NCI-H748 treated with DMSO at 0.1 percent for 48 hours (cell line): Measurements from ENCODE around the gene ARSI.
A peak's percentile ranks its signal among the peaks of the same experiment; 100 is the strongest.

Experiments
- DNase-seq: peaks from one replicate; lab custom pipeline; 2025; lab: John Stamatoyannopoulos, UW

Gene ARSI

GRCh38 chr5:150302301-150303069 is at the start of gene ARSI:
Gene ARSI, minus strand, starts transcription at chr5:150302905. Its CDS starts 532 bp downstream, at chr5:150302373.
- DNase-seq: no peak

- no peak for DNase-seq
Observed at GRCh38 chr5:150350524-150351344, 48.0 kb upstream of the ARSI start.

GRCh38 chr5:150349681-150350275 is 47.1 kb upstream of the ARSI start:
- DNase-seq: no peak

- no peak for DNase-seq
Observed at GRCh38 chr5:150347451-150347850, 44.7 kb upstream of the ARSI start.

- no peak for DNase-seq
Observed at GRCh38 chr5:150347003-150347402, 44.3 kb upstream of the ARSI start.

GRCh38 chr5:150346592-150346991 is 43.9 kb upstream of the ARSI start:
- no peak for DNase-seq

GRCh38 chr5:150345716-150346115 is 43.0 kb upstream of the ARSI start:
- DNase-seq: peak; percentile 2

- DNase-seq: no peak
Observed at GRCh38 chr5:150343994-150344631, 41.4 kb upstream of the ARSI start.

- DNase-seq: no peak
Observed at GRCh38 chr5:150342583-150342982, 39.9 kb upstream of the ARSI start.

- no peak for DNase-seq
Observed at GRCh38 chr5:150341989-150342388, 39.3 kb upstream of the ARSI start.

GRCh38 chr5:150341331-150341730 is 38.6 kb upstream of the ARSI start:
- no peak for DNase-seq

- DNase-seq: no peak
Observed at GRCh38 chr5:150340614-150341255, 38.0 kb upstream of the ARSI start.

- DNase-seq: no peak
Observed at GRCh38 chr5:150339841-150340240, 37.1 kb upstream of the ARSI start.

GRCh38 chr5:150339165-150339564 is 36.5 kb upstream of the ARSI start:
- DNase-seq: no peak

GRCh38 chr5:150338546-150338945 is 35.8 kb upstream of the ARSI start:
- no peak for DNase-seq

GRCh38 chr5:150335778-150336177 is 33.1 kb upstream of the ARSI start:
- DNase-seq: no peak

- DNase-seq: no peak
Observed at GRCh38 chr5:150333400-150333799, 30.7 kb upstream of the ARSI start.

GRCh38 chr5:150329881-150330876 is 27.5 kb upstream of the ARSI start:
- DNase-seq: no peak

GRCh38 chr5:150329038-150329437 is 26.3 kb upstream of the ARSI start:
- no peak for DNase-seq

- DNase-seq: no peak
Observed at GRCh38 chr5:150328515-150328914, 25.8 kb upstream of the ARSI start.

- DNase-seq: no peak
Observed at GRCh38 chr5:150327139-150327538, 24.4 kb upstream of the ARSI start.
